Epithelial cell of esophagus (primary cell): ENCODE results near the gene SLC43A1.
A peak's percentile ranks its signal among the peaks of the same experiment; 100 is the strongest.

Experiments used
- DNase-seq: peaks from one replicate; pipeline ENCODE4 v3.0.0; 2010; ENCODE audit warnings: low read depth
- H3K4me3 ChIP-seq: 2 replicates; pipeline ENCODE4 v1.5.1; 2011; ENCODE audit warnings: mild to moderate bottlenecking, low read length, control low read depth
- CTCF ChIP-seq: IDR thresholded peaks from 2 replicates; pipeline ENCODE4 v1.5.1; 2011; ENCODE audit warnings: low read depth, mild to moderate bottlenecking, low read length, control low read depth, inconsistent platforms; ENCODE audit not compliant: insufficient read depth; ENCODE audit errors: missing control alignments

Gene SLC43A1

DNA sequence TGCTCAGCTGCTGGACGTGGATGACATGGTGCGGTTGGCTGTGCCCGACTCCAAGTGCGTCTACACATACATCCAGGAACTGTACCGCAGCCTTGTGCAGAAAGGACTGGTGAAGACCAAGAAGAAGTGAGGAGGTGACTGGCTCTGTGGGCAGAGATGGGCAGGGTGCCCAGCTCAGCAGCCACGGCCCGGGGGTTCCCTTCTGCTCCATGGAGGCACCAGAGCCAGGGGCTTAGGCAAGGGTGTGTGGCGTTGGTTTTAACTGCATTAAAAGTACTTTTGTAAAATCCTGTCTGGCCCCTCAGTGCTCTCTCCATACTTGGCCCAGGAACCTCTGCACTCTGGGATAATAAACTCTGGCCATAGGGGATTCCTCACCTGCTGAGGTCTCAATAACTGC is 34.5 kb upstream of the SLC43A1 start:
- TF ChIP-seq CTCF, result no peak
- no peak for DNase-seq
- H3K4me3 ChIP-seq, result no peak overlapping the region

- no peak for DNase-seq
- no peak for TF ChIP-seq CTCF
- H3K4me3 ChIP-seq, result no peak overlapping the region
Measured at GRCh38 chr11:57547854-57548377, 32.4 kb upstream of the SLC43A1 start.

DNA sequence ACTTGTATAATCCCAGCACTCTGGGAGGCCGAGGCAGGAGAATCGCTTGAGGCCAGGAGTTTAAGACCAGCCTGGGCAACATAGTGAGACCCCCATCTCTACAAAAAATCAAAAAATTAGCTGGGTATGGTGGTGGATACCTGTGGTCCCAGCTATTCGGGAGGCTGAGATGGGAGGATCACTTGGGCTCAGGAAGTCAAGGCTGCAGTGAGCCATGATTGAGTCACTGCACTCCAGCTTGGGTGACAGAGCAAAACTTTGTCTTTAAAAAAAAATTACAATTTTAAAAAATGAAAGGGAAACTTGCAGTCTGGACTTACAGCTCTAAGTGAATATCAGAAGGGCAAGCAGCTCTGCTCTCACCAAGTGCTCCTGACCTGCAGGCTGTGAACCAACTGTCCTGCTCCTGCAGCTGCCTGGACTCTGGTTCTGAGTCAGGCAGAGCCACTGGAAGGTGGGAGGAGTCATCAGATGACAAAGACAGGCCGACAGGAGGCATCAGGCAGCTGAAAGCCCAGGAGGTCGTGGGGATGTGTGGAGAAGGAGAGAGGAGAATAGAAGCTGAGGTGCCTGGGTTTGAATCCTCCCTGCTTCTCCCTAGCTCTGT is 31.5 kb upstream of the SLC43A1 start:
- no peak overlapping the region for H3K4me3 ChIP-seq
- peak; percentile 15 for TF ChIP-seq CTCF
- peak; percentile 52 for DNase-seq

DNA sequence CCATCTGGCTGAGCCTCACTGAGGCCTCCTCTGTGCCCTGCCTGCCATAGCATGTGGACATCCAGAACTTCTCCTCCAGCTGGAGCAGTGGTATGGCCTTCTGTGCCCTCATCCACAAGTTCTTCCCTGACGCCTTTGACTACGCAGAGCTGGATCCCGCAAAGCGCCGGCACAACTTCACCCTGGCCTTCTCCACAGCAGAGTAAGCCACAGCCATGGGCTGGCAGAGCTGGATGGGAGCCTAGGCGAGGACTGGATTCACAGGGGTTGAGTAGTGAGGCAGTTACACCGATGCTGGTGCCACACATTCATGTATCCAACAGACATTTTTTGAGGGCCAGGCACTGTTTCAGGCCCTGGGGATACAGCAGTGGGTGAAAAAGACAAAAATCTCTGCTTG is 30.9 kb upstream of the SLC43A1 start:
- H3K4me3 ChIP-seq, result no peak overlapping the region
- DNase-seq, result no peak
- no peak for TF ChIP-seq CTCF

DNA sequence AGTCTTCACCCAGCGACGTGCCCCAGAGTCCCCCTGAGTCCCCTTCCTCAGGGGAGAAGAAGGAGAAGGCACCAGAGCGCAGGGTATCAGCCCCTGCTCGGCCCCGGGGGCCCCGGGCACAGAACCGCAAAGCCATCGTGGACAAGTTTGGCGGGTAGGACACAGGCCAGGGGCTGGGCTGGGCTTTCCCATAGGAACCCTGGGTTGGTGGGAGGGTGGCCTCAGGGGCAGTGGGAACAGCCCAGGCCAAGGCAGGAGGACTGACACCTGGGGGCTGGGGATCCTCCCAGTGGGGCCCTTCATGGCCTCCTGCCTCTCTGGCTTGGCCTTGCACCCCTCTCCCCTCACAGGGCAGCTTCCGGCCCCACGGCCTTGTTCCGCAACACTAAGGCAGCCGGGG is 30.4 kb upstream of the SLC43A1 start:
- DNase-seq, result no peak

DNA sequence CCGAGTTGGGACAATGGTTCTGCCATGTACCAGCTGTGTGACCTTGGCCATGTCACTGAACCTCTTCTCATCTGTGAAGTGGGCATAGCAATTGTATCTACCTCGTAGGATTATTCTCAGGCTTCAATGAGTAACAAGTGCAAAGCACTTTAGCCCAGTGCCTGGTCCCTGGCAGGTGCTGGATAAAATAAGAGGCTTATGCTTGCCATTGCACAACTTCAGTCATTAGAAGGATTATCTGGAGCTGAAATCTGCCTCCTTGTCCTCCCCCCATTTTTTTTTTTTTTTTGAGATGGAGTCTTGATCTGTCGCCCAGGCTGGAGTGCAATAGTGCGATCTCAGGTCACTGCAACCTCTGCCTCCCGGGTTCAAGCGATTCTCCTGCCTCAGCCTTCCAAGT is 29.1 kb upstream of the SLC43A1 start:
- no peak for DNase-seq
- no peak for TF ChIP-seq CTCF
- H3K4me3 ChIP-seq, result no peak overlapping the region

More for the DNA sequence above, 30.4 kb upstream of the SLC43A1 start:
- no peak overlapping the region for H3K4me3 ChIP-seq
- TF ChIP-seq CTCF, result no peak

GRCh38 chr11:57543593-57543992 is 28.1 kb upstream of the SLC43A1 start:
- DNase-seq, result no peak
- TF ChIP-seq CTCF, result no peak
- H3K4me3 ChIP-seq, result no peak overlapping the region
